HG02973 (cell line): Measurements from ENCODE around the gene CCNI.
A peak's percentile ranks its signal among the peaks of the same experiment; 100 is the strongest.
"Not testable (repeated sequence)": the region's sequence is repeated elsewhere in the genome, so short reads cannot be mapped to it uniquely, and the experiment has no call there.

Source experiments
- ATAC-seq: cut with Tn5 transposase; IDR thresholded peaks from one replicate; pipeline ENCODE4 v1.9.1; 2021; ENCODE audit warnings: moderate library complexity; ENCODE audit not compliant: unreplicated experiment

Gene CCNI, protein sequence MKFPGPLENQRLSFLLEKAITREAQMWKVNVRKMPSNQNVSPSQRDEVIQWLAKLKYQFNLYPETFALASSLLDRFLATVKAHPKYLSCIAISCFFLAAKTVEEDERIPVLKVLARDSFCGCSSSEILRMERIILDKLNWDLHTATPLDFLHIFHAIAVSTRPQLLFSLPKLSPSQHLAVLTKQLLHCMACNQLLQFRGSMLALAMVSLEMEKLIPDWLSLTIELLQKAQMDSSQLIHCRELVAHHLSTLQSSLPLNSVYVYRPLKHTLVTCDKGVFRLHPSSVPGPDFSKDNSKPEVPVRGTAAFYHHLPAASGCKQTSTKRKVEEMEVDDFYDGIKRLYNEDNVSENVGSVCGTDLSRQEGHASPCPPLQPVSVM

DNA sequence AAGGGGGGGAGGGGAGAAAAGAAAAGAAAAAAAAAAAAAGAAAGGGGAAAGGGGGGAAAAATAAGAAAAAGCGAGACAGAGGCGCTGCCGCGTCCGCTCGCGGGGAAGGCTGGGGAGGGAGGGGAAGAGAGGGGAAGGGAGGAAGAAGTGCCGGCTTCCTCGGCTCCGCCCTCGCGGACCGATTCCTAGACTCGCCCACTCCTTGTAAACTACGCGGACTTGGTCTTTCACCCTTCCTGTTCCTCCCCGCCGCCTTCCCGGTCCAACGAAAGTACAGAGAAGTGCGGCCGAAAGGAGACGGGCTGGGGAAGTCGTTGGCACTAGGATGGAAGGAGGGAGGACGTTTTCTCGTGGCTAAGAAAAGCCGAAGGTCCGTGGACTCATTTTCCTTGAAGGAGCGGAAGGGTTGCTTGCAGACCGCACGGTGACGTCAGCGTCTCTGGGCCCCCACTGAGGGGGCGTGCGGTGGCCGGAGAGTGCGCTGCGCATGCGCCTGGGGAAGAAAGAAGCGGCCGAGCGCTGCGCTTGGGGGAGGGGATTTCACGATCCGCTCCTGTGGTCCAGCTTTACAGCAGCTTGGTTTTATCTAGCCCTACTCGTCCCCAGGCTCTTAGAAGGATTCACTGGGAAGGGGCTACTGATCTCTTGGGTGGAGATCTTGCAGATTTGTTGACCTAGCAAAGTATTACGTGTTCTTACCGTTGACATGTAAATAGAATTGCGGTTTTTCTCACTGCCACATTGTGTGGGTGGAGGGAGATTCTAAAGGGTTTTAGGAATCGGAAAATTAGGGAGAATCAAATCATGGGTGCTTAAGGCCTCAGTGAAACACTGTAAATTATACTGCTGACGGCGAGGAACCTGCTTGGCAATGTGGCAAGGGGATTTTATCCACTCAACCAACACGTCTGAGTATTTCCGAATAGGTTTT lies at the start of gene CCNI:
Gene CCNI (minus strand): TSS at position 121 of the 931 bp plus-strand sequence. CDS start 9,627 bp downstream, outside the sequence.
- peak; percentile 61 for ATAC-seq

DNA sequence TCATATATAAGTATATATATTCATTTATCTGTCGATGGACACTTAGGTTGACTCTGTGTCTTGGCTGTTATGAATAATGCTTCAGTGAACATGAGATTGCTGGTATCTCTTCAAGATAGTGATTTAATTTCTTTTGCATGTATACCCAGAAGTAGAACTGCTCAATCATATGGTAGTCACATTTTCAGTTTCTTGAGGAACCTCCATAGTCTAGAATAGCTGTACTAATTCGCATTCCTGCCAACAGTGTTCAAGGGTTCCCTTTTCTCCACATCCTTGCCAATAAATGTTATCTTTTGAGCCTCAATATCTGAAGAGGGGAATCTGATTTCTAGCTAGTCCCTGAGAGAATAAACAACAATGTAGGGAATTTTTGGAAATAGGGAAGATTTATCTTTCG lies 48.8 kb upstream of the CCNI start:
- ATAC-seq, result no peak

DNA sequence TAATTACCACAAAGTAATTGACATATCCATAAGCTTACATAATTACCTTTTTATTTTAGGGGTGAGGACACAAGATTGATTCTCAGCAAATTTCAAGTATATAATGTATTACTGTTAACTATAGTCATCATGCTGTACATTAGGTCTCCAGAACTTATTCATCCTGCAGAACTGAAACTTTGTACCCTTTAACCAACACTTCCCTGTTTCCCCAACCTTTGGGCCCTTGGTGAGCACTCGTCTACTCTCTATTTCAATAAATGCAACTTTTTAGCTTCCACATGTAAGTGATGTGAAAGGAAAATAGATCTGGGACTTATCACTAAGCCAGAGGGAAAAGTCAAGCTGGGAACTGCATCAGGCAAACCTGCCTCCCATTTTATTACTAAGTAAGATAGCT lies 47.6 kb upstream of the CCNI start:
- ATAC-seq, result no peak

DNA sequence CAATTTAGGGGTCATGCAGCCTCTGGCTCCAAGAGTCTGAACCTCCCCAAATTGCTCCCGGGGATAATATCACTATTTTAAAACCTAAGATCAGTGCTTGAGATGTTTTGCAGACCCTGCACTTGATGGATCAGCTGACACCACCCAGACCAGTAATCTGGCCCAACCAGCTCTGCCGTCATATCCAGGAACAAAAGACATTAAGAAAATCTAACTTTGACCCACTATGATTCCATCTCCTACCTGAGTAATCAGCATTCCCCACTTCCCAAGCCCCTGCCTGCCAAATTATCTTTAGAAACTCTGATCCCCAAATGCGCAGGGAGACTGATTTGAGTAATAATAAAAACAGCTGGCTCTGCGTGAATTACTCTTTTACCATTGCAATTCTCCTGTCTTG lies 46.9 kb upstream of the CCNI start:
- ATAC-seq, result no peak

DNA sequence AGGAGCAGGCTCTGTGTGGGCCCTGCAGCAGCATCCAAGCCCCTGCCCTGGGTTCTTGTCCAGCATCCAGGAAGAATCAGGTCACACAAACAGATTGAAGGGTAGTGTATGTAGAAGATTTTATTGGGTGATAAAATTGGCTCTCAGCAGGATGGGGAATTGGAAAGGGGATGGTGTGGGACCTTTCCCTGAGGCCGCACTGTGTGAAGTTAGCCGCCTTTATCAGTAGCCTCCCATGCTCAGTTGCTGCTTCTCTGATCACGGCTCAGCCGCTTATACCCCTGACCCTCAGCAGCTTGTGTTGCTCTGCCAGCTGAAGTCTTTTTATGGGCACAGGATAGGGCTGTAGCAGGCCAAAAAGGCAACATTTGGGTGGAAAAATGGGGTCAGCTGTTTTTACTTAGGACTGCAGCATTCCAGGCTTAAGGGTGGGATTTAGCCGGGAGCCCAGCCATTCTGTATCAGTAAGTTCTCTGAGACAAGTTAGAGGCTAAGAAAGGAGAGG lies 46.0 kb upstream of the CCNI start:
- no peak for ATAC-seq

DNA sequence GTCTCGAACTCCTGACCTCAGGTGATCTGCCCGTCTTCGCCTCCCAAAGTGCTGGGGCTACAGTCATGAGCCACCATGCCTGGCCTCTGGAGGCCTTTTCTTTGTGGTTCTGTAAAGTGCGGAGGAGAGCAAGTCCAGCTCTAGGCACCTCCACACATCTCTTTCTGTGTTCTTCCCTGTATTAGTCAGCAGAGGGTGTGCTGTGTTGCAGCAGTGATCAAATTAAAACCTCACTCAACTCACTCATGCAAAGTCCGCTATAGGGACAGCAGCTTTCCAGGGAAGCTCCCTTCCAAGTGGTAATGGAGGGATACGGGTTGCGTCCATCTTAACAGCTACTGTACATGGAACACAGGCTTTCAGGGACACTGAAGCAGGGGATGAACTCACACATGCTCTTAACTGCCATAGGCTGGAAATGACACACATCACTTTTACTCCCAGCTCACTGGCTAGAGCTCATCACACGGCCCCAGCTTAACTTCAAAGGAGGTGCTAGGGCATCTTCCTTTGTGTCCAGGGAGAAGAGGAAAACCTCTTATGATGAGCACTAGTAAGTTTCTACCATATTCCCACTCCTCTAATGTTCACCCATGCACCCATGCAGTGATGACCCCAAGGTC lies 45.2 kb upstream of the CCNI start:
- no peak for ATAC-seq

DNA sequence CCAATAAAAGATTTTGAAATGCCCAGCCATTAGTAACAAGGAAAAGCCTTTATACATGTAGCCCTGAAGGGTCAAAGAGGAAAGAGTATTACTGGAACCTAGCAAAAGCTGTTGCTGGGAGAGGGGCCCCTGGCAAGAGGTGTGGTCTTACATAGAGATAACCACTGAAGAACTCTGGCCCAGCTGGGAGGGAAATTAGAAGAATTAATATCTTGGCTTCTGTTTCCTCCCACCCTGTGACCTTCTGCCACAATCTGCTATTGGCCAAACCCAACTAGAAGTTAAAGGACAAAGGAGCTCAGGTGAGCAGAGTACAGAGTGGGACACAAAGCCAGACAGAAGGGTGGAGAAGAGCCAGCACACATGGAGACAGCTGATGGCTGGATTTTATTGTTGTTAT lies 41.9 kb upstream of the CCNI start:
- no peak for ATAC-seq

DNA sequence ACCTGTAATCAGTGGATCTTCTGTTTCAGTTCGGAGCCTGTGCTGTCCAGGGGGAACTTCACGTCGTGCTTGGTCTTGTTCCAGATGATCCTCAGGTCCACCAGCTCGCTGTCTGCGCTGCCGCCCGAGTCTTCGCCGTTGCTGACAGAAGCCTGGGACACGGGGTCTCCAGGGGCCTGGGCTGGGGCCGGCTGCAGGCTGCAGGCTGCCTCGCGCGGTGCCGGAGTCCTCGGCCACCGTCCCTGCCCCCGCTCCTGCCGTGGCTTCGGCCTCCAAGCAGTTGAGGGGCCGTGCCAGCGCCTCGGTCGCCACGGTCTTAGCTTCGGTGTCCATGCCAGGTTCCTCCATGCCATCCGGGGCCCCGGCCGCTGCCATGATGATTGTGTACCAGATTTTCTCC lies 37.3 kb upstream of the CCNI start:
- no peak for ATAC-seq

DNA sequence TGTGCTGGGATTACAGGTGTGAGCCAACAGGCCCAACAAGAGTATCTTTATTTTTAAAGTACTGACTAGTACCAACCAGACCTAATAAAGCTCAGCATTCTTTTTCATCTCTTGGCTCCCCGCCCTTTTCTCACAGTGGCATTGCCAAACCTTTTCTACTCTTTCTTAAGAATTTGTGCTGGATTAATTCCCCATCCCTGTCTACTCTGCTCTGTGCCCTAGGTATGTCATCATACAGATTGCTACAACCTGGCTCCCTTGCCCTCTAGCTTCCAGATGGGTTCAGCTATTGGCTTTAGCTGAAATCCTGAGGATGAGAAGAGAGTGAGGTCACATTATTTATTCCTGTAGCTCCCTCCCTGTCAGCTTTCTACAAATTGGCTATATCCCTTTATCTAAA lies 34.9 kb upstream of the CCNI start:
- ATAC-seq, result no peak

DNA sequence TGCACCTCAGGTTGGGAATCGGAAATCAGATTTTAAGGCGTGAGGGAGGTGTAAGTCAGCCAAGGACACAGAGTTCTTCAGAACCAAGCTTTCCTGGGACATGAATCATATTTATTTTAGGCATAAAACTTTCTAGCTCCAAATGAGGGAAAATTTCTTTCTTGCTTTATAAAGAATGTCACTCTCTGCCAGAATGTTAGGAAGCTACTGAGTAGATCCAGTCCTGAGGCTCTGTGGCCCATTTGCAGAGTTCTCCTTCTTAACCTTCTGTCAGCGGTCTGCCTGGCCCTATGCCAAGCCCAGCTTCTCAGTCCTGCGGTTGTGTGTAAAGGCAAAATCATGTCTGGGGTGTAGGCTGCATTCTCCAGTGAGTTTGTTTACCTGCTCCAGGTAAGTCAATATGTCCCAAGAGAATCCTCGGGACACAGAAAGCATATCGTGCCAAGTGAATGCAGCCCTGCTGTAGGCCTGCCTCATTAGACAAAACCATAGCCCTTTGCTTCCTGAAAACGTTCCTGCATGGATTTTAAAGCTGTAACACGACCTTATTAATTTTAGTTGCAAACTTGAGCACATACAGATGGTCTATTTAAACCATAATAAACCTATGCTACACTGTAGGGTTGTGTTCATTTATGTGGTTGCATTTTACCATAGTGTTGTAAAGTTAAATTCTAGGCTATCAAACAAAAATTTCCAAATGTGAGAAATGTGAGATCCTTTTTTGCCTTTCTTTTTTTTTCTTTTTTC lies 29.2 kb upstream of the CCNI start:
- ATAC-seq, result no peak

DNA sequence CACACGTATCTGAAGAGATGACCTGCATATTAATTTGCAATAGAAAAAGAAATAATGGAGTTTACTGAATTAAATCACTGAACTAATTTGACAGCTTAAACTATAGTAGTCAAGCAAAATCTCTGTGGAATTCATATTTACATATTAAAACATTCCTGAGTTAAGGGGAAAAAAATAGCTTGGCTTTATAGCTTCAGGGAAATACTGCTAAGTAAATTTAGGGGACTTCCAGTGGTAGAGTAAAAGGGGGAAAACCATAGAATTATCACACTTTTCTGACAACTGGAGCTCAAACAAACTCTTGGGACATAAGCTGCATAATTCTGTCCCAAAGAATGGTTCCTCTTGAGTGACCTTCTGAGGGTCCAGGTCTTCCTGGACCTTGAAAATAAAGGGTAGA lies 28.6 kb upstream of the CCNI start:
- no peak for ATAC-seq

DNA sequence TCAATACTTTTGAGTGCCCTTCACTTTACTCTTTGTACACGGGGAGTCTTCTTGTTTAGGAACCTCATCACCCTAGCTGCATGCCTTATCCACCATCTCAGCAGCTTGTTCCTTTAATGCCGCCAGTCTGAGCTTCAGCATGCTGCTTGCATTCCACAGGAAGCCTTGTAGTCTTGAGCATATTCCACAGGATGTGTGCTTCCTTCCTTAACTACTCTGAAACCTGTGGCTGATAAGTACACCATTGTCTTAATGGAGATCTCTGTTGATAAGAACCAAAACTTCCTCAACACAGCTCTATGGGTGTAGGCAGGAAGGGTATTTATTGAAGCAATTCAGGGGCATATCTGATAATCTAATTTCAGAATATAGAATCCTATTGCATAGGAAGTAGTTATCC lies 24.4 kb upstream of the CCNI start:
- no peak for ATAC-seq

DNA sequence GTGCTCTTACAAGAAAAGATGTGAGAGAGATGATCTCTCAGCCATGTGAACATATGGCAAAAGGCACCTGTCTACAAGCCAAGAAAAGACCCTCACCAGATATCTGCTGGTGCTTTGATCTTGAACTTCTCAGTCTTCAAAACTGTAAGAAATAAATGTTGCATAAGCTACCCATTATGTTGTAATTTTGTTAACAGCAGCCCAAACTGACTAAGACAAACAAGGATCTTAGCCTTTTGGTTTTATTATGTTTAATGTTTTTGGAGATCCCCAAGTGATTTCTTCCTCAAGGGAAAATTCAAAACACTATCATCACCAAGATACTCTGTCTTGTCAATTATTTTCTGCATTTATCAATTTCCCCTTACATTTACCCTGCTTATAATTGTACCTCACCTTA lies 21.8 kb upstream of the CCNI start:
- no peak for ATAC-seq

DNA sequence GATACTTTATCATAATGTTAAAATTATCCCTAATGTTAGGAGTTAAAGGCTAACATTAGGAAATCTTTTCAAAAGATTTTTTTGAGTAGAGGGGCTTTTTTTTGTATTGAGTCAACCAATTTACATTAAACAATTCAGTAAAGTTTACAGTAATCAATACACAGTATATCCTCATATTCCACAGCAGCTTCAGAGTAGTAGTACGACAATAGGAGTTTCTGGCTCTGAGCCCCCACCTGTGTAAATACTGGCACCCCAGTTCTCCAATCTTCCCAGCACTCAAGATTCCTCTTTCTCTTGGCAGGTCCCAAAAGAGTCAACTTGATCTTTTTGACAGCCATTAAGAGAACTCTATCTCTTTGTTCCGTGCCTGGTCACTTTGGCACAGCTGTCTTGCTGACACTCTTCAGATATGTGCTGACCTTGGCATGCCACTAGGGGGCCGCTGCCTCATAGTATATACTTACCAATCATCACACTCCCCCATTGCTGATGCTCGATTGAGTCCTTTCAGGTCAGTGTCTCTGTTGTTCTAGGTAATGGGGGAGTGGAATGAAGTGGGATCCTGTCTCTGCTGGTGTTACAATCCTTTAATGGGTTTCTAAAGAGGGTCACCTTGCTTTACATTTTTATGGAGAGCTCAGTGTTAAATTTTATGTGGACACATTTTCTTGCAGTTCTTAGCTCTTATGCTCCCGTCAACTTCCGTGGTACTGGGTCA lies 19.5 kb upstream of the CCNI start:
- peak; percentile 99 for ATAC-seq

DNA sequence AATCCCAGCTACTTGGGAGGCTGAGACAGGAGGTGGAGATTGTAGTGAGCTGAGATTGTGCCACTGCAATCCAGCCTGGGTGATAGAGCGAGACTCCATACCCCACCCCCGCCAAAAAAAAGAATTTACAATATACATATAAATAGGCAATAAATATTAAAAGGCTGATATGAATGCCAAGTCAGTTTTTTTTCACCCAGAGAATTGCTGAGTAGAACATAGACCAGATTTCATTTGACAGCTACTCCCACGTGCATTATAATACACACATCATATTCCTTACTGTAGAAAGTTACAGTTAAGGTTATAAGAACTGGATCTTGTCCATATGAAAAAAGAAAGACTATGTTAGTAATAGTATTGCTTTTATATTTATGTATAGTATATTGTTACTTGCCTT lies 18.7 kb upstream of the CCNI start:
- ATAC-seq, result no peak

DNA sequence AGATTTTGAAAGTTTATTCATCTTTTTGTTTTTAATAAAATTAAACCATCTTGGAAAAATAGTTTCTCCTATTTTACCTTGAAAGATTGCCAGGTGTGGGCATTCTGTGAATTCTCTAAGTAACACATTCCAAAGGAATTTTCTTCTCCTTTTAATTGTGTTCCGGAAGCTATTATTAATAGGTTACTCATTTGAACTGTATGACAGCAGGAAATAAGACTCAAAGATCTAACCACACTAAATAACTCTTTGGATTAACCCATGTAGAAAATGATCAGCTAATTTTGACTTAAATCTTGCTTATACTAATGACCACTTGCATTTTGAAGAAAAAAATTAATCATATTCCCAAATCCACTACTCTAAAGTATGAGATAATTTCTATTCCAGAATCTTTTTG lies 17.6 kb upstream of the CCNI start:
- no peak for ATAC-seq

DNA sequence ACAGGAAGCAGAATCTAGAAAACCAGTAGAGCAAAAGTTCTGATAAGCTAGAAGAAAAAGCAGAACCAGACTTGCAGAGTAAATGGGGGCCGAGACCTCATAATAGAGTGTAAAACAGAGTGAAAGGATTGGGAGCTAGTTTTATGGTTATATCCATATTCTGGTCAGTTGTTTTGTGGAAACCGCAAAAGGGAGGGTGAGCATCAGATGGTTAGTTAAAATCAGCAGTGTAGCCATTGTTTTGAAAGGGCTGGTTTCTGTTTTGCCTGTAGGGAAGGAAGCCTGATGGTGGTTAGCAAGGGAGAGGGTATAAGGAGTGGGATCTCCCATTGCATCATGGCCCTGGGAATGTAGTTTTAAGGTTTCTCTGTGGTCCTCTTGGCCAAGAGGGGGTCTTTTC lies 17.2 kb upstream of the CCNI start:
- no peak for ATAC-seq

DNA sequence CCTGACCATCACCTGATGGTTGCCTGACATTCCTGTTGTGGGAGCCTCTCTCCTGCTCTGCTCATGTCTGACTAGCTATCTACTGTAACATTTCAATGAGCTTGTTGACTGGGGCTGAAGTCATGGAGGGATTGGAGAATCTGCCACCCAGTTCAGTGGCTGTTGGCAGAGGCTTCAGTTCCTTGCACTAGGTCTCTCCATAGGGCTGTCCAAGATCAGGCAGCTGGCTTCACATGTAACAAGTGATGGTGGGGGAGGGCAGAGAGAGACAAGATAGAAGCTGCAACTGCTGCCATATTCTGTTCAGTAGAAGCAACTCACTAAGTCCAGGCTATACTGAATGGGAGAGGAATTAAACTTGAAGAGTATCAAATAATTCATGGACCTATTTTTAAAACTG lies 14.1 kb upstream of the CCNI start:
- no peak for ATAC-seq

DNA sequence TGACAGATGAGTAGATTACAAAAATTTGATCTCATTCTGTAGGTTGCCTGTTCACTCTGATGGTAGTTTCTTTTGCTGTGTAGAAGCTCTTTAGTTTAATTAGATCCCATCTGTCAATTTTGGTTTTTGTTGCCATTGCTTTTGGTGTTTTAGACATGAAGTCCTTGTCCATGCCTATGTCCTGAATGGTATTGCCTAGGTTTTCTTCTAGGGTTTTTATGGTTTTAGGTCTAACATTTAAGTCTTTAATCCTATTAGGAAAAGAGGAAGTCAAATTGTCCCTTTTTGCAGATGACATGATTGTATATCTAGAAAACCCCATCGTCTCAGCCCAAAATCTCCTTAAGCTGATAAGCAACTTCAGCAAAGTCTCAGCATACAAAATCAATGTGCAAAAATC lies 11.2 kb upstream of the CCNI start:
- not testable (repeated sequence) for ATAC-seq

DNA sequence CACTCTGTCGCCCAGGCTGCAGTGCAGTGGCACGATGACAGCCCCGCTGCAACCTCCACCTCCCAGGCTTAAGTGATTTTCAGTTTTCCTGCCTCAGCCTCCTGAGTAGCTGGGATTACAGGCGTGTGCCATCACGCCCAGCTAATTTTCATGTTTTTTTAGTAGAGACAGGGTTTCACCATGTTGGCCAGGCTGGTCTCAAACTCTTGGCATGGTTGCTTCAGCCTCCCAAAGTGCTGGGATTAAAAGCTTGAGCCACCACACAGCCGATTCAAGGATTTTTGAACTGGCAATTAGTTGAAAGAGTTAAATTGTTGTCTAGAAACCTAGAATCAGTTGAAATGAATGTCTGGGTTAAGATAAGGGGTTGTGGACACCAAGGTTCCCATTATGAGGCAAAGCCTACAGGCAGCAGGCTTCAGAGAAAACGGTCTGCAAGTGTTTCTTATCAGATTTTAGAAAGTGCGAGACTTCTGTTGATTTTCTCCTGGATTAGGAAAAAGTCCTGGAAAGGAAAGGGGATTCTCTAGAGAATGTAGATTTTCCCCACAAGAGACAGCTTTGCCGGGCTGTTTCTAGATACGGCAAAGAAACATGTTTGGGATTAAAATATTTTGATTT lies 8.3 kb upstream of the CCNI start:
- ATAC-seq, result no peak
